Ascending aorta (tissue), 2 donors: ENCODE data around the gene TMEM63C. TPM values are rescaled to one million over a fixed set of nuclear protein-coding genes. Genes with fewer than 3 reads are reported as not detected.

Experiments
- DNase-seq, 2 donors: peaks; one replicate each; pipeline ENCODE4 v3.0.0-alpha.2; 2019; ENCODE audit warnings: low spot score in 2 of 2
- H3K27ac ChIP-seq, 2 donors: fragments of 200-600 bp; sonication (generic); one replicate each; pipeline ENCODE4 v1.5.1; 2016 to 2017; ENCODE audit warnings: mild to moderate bottlenecking in 1 of 2
- H3K27me3 ChIP-seq: fragments of 200-600 bp; sonication (generic); one replicate; pipeline ENCODE4 v1.5.1; 2017
- H3K36me3 ChIP-seq, 2 donors: fragments of 200-600 bp; sonication (generic); one replicate each; pipeline ENCODE4 v1.5.1; 2016
- H3K4me1 ChIP-seq, 2 donors: fragments of 200-600 bp; sonication (generic); one replicate each; pipeline ENCODE4 v1.5.1; 2016 to 2017; ENCODE audit warnings: mild to moderate bottlenecking in 1 of 2
- H3K4me3 ChIP-seq, 2 donors: fragments of 200-600 bp; sonication (generic); one replicate each; pipeline ENCODE4 v1.5.1; 2016 to 2017; ENCODE audit warnings: mild to moderate bottlenecking in 1 of 2
- H3K9me3 ChIP-seq, 2 donors: fragments of 200-600 bp; sonication (generic); one replicate each; pipeline ENCODE4 v1.5.1; 2016
- CTCF ChIP-seq, 3 experiments: fragments of 200-600 bp in 2 of 3; fragments of 450-650 bp in 1 of 3; sonication (generic) in 2 of 3; IDR thresholded peaks; one replicate each; pipeline ENCODE4 v1.5.1; 2016 to 2019; ENCODE audit warnings: antibody characterized with exemption in 3 of 3, mild to moderate bottlenecking in 1 of 3, moderate library complexity in 1 of 3
- intact Hi-C: fragments of 100-400 bp; cut with DNase I; formaldehyde crosslinking; loops from one replicate; pipeline ENCODE4 v1.15.1; 2023
- total RNA-seq: library from RNA; depleted of rRNA; stranded (reverse); fragments of >200 nt; gene quantifications from one replicate; pipeline ENCODE4 v1.1.0, GENCODE V29; 2016

The TMEM63C gene
- total RNA-seq, 1 donor from 2014 or later = 0.11 TPM

GRCh38 chr14:77265561-77266335, 84.2 kb downstream of the TMEM63C start:
- H3K4me3 ChIP-seq = no peak overlapping the region
- intact Hi-C loops = no loop called here
- no peaks in the 10 kb centered on the region for H3K27me3 ChIP-seq
- H3K9me3 ChIP-seq = peaks cover 0 to 4% of the 10 kb centered on the region in 2 donors
- DNase-seq = no peak
- TF ChIP-seq CTCF (IDR thresholded peaks at IDR 0.05) = no peak
- no peaks in the 10 kb centered on the region for H3K4me1 ChIP-seq
- no peaks in the 10 kb centered on the region for H3K36me3 ChIP-seq
- no peak overlapping the region for H3K27ac ChIP-seq

DNA sequence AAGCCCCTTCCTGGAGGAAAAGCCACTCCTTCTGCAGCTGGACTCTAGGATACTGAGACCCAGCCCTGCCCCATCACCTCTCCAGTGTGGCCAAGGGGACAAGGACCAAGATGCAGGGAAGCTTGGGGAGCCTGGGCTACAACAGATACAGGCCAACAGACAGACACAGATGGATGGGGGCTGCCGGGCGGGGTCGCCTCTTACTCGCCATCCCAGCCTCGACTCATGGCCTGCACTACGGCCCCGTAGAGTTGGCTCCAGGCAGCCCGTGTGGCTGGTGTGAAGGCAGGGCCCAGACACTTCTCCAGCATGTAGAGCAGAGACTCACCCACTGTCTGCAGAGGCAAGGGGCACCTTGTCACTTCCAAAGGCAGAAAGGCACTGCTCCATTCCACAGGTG, 84.7 kb downstream of the TMEM63C start:
- H3K9me3 ChIP-seq = peaks cover 0 to 4% of the 10 kb centered on the region in 2 donors
- no peak for TF ChIP-seq CTCF (IDR thresholded peaks at IDR 0.05)
- H3K4me3 ChIP-seq = no peak overlapping the region
- no peak for DNase-seq
- no peaks in the 10 kb centered on the region for H3K27me3 ChIP-seq
- H3K27ac ChIP-seq = no peak overlapping the region
- intact Hi-C loops = no loop called here
- H3K36me3 ChIP-seq = no peaks in the 10 kb centered on the region
- no peaks in the 10 kb centered on the region for H3K4me1 ChIP-seq

DNA sequence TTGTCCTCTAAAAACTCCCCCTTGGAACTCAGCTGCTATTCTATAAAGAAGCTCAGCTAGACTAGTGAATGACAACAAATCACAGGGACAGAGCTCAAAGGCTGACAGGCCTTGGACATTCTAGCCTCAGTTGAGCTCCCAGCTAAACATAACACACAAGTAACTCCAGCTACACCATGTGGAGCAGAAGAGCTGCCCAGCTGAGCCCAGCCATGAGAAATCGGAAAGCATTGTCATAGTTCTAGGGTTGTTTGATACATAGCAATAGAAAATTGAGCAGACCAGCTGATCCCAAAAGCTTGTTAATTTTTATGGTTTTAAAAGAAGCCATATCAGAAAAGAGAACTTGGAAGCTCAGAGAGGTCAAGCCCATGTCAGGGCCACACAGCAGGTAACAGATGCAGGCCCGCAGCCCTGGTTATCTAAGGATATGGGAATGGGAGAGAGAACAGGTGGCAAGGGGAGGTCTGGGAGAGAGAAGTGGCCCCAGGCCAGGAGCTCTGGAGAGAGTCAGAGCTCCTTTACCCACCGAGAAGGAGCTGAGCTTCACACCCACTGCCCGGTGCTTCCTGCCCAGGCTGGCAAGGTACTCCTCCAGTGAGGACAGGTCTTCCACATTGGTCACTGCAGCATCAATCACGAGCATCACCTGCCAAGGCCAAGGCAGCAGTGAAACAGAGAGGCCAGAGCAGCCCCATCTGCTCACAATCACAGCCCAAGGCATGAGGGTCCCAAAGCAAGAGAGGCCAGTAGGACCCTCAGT, 86.5 kb downstream of the TMEM63C start:
- TF ChIP-seq CTCF (IDR thresholded peaks at IDR 0.05) = no peak
- no peak overlapping the region for H3K27ac ChIP-seq
- no peaks in the 10 kb centered on the region for H3K27me3 ChIP-seq
- H3K4me3 ChIP-seq = no peak overlapping the region
- DNase-seq = no peak
- intact Hi-C loops = no loop called here
- H3K4me1 ChIP-seq = no peaks in the 10 kb centered on the region
- peaks cover 0 to 4% of the 10 kb centered on the region in 2 donors for H3K9me3 ChIP-seq
- no peaks in the 10 kb centered on the region for H3K36me3 ChIP-seq

GRCh38 chr14:77268989-77269600, 87.5 kb downstream of the TMEM63C start:
- H3K4me3 ChIP-seq = no peak overlapping the region
- no peaks in the 10 kb centered on the region for H3K4me1 ChIP-seq
- peaks cover 0 to 4% of the 10 kb centered on the region in 2 donors for H3K9me3 ChIP-seq
- no peak for TF ChIP-seq CTCF (IDR thresholded peaks at IDR 0.05)
- DNase-seq = no peak
- H3K27me3 ChIP-seq = no peaks in the 10 kb centered on the region
- peaks cover 0 to 2% of the 10 kb centered on the region in 2 donors for H3K36me3 ChIP-seq
- intact Hi-C loops = no loop called here
- no peak overlapping the region for H3K27ac ChIP-seq

DNA sequence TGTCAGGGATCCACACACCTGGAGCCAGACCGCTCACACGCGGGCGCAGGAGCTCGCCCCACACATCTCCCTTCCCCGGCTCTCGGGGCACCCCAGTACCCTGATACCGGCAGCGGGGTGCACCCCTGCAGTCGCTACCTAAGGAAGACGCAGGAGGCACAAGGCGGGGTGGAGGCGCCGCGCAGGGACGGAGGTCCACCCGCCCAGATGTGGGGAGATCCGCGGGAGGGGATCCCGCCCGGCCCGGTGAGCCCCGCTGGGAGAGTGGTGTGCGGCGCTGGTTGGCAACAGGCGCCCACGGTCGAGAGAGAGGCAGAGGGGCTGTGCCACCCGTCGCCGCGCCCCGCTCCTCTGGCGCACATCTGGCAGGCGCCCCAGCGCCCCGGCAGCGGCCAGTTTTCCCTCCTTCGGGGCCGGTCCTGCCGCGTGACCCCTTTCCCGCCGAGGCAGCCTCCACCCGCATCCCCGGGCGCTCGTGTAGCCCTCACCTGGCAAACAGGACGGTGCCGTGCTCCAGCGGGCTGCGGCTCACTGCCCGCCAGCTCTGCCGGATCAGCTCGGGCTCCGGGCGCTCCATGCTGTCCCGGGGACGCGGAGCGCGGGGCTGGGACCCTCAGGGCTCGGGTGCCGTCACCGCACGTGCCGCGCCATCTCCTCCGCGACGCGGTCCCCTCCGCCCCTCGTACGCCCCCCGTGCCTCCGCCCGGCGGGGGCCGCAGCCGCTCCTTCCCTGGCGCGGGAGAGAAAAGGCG, 88.9 kb downstream of the TMEM63C start:
- H3K9me3 ChIP-seq = peaks cover 0 to 4% of the 10 kb centered on the region in 2 donors
- no peak overlapping the region for H3K4me3 ChIP-seq
- H3K27me3 ChIP-seq = no peaks in the 10 kb centered on the region
- intact Hi-C loops = no loop called here
- no peak for TF ChIP-seq CTCF (IDR thresholded peaks at IDR 0.05)
- peaks cover 0 to 4% of the 10 kb centered on the region in 2 donors for H3K36me3 ChIP-seq
- H3K4me1 ChIP-seq = no peaks in the 10 kb centered on the region
- H3K27ac ChIP-seq = no peak overlapping the region
- no peak for DNase-seq
